ENCODE results near the gene NIPA2. TPM values are rescaled to one million over a fixed set of nuclear protein-coding genes. Genes with fewer than 3 reads are reported as not detected.

NIPA2 gene
- polyA plus RNA-seq, 1 experiment: 64.6 TPM

DNA sequence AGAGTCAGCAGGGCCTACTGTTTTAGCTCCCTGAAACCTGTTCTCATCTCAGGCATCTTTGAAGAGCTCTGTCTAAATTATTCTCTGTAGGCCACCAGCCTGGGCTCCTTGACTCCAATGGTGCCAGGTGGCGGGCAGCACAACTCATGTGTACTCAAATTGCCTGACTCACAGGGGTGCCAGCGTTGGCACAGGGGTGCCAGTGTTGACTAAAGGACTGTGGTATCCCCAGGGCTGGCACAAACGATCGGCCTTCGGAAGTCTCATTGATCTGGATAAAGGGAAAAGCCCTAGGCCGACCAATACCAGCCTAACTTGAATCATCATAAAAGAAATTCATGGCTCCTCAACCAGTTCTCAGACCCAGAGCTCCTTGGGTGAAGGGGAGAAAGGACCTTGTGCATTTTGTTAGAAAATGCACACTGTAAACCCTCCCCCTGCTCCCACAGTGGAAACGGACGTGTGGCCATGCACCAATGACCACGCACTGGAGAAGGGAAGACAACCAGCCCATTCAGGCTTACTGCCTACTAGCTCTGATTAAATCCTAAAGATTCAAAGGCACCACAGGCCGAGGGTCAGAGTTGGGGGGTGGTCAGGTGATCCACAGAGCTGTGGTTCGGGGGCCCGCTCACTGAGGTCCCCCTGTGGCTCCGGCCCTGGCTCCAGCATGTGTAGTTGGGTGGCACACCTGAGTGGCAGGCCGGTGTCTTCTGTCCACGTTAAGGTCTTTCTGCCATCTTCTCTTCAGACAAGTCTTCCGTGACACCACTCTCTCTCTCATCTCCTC is 68.9 kb downstream of the NIPA2 start:
- TF ChIP-seq CTCF (IDR thresholded peaks at IDR 0.05; ENCODE audit: low read depth, low read length): no peak
- POLR2A ChIA-PET: no interaction called here
- CTCF ChIA-PET: no interaction called here

GRCh38 chr15:22908830-22909229 is 70.4 kb downstream of the NIPA2 start:
- Histone ChIP-seq H3K27me3 (ENCODE audit: control insufficient read depth, insufficient read depth, low read length) (no peaks in the 10 kb centered on the region), H3K27ac (ENCODE audit: low read depth, low read length) (no peak overlapping the region), H3K9me3 (ENCODE audit: control insufficient read depth, insufficient read depth, low read length) (no peaks in the 10 kb centered on the region), H3K4me3 (ENCODE audit: low read depth, low read length) (no peak overlapping the region)
- TF ChIP-seq CTCF (IDR thresholded peaks at IDR 0.05; ENCODE audit: low read depth, low read length): no peak
- ChIA-PET POLR2A (no interaction called here), CTCF (no interaction called here)
- no peak for DNase-seq (ENCODE audit: low read depth, low spot score)

More for the DNA sequence above, 68.9 kb downstream of the NIPA2 start:
- Histone ChIP-seq H3K27me3 (ENCODE audit: control insufficient read depth, insufficient read depth, low read length) (no peaks in the 10 kb centered on the region), H3K27ac (ENCODE audit: low read depth, low read length) (no peak overlapping the region), H3K9me3 (ENCODE audit: control insufficient read depth, insufficient read depth, low read length) (no peaks in the 10 kb centered on the region), H3K4me3 (ENCODE audit: low read depth, low read length) (no peak overlapping the region)
- DNase-seq (ENCODE audit: low read depth, low spot score): no peak

DNA sequence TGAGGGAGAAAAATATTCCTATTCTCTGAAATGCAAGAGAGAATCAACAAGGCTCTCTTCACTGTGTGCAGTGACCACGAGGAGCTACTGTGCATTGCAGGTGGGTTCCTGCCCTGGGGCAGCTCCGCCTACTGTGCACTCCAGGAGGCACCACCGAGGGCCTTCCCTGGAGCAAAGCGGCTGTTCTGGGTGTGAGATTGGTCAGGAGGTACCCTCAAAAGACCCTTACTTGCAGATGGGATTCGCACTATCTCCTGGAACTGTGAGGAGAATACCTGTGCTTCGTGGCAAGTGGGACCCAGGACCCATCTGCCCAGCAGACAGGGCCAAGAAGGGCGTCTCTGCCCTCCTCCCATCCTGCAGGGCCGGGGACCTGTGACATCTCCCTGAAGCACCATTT is 72.8 kb downstream of the NIPA2 start:
- Histone ChIP-seq H3K9me3 (ENCODE audit: control insufficient read depth, insufficient read depth, low read length) (no peaks in the 10 kb centered on the region; the same call in 1 of the 2 replicates), H3K27me3 (ENCODE audit: control insufficient read depth, insufficient read depth, low read length) (no peaks in the 10 kb centered on the region), H3K27ac (ENCODE audit: low read depth, low read length) (no peak overlapping the region), H3K4me3 (ENCODE audit: low read depth, low read length) (no peak overlapping the region)
- POLR2A ChIA-PET: interaction anchor here (0.7 kb wide), 1 partner anchor 28 kb away, joined by 6 read pairs; no protein-coding TSS in a partner anchor
- DNase-seq (ENCODE audit: low read depth, low spot score): no peak
- TF ChIP-seq CTCF (IDR thresholded peaks at IDR 0.05; ENCODE audit: low read depth, low read length): no peak
- CTCF ChIA-PET: no interaction called here

GRCh38 chr15:22912256-22912655 is 73.8 kb downstream of the NIPA2 start:
- DNase-seq (ENCODE audit: low read depth, low spot score): no peak
- no peak for TF ChIP-seq CTCF (IDR thresholded peaks at IDR 0.05; ENCODE audit: low read depth, low read length)
- ChIA-PET POLR2A (no interaction called here), CTCF (no interaction called here)
- Histone ChIP-seq H3K27ac (ENCODE audit: low read depth, low read length) (no peak overlapping the region), H3K27me3 (ENCODE audit: control insufficient read depth, insufficient read depth, low read length) (no peaks in the 10 kb centered on the region), H3K9me3 (ENCODE audit: control insufficient read depth, insufficient read depth, low read length) (no peaks in the 10 kb centered on the region; the same call in 1 of the 2 replicates), H3K4me3 (ENCODE audit: low read depth, low read length) (no peak overlapping the region)

- Histone ChIP-seq H3K27me3 (ENCODE audit: control insufficient read depth, insufficient read depth, low read length) (no peaks in the 10 kb centered on the region), H3K9me3 (ENCODE audit: control insufficient read depth, insufficient read depth, low read length) (peaks cover 8% of the 10 kb centered on the region; the same call in 1 of the 2 replicates), H3K4me3 (ENCODE audit: low read depth, low read length) (no peak overlapping the region), H3K27ac (ENCODE audit: low read depth, low read length) (no peak overlapping the region)
- TF ChIP-seq CTCF (IDR thresholded peaks at IDR 0.05; ENCODE audit: low read depth, low read length): no peak
- no peak for DNase-seq (ENCODE audit: low read depth, low spot score)
- ChIA-PET CTCF (no interaction called here), POLR2A (no interaction called here)
These were observed 75.3 kb downstream of the NIPA2 start for GRCh38 chr15:22913646-22914380.

Data from AG04450 (cell line).